ENCODE measurements around the gene CFAP99.

Gene CFAP99

DNA sequence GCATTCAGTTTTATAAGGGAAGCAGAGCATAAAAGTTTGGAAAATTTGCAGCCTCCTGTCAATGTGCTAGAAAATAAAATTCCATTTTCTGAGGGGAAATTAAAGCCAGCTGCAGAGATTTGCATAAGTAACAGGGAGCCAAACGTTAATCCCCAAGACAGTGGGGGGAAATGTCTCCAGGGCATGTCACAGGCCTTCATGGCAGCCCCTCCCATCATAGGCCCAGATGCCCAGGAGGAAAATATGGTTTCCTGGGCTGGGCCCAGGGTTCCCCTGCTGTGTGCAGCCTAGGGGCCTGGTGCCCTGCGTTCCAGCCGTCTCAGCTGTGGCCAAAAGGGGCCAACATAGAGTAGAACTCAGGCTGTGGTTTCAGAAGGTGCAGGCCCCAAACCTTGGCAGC lies 59.5 kb downstream of the CFAP99 start:
- no peak for DNase-seq

DNA sequence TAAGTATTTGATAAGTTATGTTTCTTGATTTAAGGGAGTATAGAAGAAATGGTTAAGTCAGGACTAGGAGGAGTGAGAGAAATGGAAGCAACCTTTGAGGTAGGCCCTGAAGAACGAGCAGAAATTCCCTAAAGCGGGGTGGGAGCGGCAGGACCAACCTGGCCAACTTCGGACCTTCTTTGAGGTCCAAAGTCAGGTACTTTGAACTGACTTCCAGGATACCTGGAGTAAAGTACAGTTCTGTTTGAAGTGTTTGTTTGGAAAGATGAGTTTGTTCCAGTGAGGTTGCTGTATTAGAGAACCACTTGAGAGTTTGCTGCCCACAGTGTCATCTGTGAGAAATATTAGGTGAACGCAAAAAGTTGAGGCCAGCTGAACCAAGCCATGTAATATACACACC lies 61.9 kb downstream of the CFAP99 start:
- DNase-seq: no peak

DNA sequence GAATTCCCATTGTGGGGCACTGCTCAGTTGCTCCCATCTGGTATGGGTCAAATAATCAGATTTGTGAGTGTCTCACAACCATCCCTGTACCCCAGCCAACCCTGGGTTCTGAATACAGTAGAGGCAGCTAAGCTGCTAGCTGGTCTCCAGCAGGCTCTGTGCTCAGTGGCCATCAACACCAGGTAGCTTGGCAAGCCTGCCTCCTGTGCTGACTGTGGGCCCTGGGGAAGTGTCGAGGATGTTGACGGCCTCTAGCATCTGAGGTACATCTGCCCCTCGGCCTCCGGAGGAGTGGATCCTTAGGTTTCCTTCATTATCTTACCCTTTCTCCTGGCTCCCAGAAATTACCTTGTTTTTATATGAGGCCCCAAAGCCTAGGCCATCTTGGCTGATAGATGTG lies 63.4 kb downstream of the CFAP99 start:
- DNase-seq: no peak

DNA sequence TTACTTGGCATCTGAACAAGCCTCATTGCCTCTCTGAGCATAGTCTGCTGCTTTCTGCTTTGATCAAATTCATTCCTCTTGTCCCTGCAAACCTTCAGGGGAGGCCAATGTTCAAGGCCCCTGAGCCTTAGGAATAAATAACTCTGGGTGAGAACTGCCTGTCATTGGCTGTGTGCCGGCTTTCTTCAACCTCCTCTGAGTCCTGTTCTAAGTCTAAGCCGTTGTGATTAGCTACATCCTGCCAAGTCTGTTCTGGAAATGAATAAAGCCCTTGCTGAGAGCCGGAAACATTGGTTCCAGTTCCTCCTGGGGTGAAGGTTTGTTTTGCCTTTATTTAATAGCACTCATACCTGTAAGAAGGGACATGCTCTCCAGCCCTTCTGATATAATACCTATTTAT lies 63.9 kb downstream of the CFAP99 start:
- DNase-seq: no peak

DNA sequence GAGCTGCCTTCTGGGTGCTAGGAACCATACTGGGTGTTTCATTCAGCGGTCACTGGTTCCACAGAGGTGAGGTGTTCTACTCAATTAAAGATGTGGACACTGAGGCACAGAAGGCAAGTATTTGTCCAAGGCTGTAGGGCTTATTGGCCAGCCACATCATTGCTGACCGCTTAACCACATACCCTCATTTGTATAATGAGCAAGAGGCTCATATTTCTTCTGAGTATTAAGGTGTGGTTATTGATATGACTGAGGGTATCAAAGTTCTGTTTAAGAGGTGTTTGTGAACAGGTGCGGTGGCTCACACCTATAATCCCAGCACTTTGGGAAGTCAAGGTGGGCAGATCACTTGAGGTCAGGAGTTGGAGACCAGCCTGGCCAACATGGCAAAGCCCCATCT lies 64.5 kb downstream of the CFAP99 start:
- no peak for DNase-seq

DNA sequence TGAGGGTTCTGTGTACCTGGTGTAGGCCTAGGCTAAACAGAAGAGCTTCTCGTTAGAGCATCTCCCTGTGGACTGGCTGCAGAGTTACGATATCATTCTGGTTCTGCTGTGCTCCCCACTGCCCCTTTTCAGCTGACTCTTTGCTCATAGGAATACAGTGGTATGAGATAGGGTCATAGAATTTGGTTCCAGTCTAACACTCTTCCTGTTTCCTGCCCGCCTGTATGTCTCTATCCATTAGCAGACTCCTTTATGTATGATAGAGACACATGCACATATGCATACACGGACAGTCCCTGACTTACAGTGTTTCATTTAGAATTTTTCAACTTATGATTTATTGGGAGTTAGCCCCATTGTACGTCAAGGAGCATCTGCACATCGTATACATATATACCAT lies 65.4 kb downstream of the CFAP99 start:
- DNase-seq: no peak

DNA sequence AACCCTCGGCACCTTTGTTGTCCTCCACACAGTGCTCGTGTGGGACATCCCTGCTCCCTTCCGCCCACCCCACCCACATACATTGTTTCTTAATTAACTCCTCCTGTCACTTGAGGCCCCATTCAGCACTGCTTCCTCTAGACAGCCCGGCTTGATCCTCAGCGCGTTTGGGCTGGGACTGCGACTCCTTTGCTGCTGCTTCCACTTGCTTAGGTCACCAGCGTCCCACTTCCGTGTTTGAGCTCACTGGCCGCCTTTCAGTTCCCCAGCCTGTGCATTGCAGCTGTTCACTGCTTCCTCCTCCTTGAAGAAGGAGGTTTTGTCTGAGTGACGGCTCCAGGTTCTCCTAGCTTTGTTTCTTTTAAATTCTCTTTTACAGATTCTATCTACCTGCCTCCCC lies 66.2 kb downstream of the CFAP99 start:
- DNase-seq: peak; percentile 52

DNA sequence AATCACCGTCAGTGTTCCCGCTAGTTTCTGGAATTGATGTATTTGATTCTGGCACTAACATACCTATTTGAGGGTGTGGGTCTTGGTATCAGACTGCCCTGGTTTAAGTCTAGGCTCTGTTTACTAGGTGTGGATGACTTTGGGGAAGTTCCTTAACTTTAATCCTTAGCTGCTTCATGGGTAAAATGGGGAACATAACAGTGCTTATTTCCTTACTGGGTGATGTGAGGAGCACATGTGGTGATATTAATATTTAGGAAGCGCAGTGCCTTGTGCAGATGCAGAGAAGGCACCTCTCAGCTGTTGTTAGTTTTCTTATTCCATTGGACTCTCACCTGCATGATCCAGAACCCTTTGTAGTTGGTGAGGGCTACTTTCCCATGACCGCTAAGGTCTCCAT lies 67.2 kb downstream of the CFAP99 start:
- no peak for DNase-seq

DNA sequence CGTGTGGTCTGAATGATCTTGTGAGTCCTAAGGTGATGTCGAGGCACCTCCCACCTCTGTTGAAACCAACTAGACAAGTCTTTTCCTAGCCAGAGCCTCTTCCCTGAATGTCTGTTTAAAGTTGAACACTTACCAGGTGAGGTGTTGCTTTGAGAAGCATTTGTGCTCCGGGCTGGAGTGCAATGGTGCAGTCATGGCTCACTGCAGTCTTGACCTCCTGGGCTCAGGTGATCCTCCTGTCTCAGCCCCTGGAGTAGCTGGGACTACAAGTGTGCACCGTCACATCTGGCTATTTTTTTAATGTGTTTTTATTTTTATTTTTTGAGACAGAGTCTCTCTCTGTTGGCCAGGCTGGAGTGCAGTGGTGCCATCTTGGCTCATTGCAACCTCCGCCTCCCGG lies 68.2 kb downstream of the CFAP99 start:
- DNase-seq: no peak

DNA sequence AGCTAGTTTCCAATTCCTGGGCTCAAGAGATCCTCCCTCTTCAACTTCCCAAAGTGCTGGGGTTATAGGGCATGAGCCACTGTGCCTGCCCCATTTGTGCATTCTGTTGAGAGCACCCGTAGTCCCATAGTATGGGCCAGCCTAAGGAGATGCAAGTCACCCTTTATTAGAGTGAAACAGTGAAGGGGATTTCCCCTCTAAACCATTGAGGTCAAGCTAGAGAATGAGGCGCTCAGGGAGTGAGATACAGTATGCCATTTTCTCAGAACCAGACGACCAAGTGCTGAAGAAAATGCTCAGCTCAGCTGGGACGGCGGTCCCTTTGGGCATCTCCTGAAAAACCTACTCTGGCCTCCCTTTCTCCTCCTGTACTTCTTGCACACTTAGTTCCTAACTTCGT lies 68.9 kb downstream of the CFAP99 start:
- DNase-seq: no peak

DNA sequence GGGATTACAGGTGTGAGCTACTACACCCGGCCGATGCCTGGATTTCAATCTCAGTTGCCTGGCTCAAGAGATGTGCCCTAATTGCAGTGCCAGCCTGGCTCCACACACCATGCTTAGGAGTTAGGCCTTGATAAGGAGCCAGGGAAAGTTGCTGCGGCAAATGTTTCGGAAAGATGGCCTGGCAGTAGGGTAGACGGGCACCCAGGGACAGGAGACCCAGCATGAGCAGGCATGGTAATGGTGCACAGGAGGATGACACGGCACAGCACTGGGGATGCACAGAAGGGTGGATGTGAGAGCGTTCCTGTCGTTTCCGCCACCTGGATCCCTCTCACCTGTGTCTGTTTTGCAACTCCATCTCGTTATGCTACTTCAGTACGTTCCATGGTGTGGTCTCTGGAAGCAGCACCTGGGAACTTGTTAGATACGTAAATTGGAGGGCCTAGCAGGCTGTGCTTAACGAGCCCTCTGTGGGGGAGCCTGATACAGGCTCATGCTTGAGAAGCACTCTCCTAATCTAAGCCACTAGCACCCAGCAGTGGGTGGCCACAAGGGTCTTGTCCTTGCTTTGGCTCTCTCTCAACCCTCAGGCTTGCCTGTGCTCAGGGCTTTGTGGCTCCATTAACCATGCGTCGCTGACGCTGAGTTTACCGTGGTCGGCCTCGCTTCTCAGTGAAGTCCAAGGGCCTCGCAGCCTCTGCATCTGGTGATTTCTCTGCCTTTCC lies 70.5 kb downstream of the CFAP99 start:
- DNase-seq: no peak

DNA sequence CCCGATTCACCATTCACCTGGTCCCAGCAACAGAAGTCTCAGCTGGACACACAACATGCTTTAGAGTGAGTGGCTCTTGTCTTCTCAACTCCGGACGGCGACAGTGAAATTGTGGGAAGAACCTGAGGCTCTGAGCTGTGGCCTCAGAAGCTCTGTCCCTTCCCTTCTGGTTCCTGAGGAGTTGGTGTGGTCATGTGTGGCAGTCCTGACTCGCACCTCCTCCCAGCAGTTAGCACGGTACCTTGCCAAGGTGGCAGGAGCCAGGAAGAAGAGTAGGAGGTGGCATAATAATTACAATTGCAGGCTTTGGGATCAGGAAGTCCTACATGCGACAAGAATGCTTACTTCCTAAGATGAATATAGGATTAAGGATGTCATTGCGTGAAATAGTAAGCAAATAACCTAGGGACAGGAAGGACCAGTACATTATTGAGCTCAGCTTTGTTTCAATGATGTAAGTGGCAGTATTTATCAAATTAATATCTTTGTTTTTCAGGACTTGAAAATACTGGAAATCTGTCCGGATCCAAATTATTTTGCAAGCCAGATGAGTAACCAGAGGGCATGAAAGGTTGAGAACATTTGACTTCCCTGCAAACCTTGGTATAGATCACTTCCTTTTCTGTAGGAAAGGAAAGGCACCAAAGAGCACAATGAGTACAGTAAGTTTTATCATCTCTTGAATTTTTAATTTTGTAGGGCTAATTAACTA lies 71.2 kb downstream of the CFAP99 start:
- DNase-seq: no peak

DNA sequence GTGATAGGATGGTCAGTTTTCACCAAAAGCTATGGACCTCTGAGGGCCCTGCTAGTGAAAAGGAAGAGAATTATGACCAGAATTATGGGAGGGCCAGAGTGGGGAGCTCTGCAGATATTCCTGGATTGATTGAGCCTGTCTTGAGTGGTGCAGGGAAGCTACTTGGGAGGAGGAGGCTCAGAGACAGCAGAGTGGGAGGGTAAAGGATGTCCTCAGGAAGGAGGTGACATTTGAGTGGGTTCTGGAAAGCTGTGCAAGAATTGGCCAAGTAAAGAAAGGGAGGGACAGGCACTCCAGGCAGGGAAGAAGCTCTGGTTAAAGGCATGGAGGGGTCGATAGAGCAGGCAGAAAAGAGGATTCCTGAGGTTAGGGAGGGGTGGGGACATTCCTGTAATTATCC lies 74.2 kb downstream of the CFAP99 start:
- DNase-seq: no peak

DNA sequence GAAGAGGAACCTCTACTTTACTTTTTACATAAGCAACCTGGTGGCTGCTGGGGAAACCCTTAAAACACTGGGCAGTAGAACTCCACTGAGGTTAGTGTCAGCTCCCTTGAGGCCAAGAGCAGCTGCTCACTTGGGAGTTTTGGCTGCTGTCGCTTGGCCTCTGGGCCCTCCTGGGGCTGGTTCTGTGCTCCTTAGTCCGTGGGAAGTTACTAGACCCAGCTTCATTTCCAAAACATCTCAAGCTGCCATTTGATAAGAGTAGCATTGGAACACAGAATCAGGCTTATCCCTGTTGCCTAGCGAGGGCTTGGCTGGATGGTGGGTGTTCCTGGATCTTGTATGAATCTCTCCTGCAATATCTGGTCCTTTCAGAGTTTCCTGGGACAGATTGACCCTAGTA lies 76.2 kb downstream of the CFAP99 start:
- no peak for DNase-seq

DNA sequence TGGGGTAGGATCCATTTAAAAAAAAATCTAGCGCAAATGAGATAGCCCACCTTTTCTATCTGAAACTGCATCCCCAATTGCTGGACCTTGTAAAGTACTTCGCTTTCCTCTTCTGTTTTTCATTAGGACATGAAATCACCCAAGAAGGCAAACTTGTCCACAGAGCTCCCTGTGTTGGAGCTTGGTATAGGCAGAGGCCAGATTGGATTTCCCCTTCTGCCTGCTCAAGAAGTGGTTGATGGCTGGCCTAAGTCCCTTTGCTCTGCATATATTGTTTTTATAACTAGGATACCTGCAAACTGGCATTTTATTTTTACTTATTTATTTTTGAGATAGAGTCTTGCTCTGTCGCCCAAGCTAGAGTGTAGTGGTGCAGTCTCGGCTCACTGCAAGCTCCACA lies 78.6 kb downstream of the CFAP99 start:
- DNase-seq: no peak

DNA sequence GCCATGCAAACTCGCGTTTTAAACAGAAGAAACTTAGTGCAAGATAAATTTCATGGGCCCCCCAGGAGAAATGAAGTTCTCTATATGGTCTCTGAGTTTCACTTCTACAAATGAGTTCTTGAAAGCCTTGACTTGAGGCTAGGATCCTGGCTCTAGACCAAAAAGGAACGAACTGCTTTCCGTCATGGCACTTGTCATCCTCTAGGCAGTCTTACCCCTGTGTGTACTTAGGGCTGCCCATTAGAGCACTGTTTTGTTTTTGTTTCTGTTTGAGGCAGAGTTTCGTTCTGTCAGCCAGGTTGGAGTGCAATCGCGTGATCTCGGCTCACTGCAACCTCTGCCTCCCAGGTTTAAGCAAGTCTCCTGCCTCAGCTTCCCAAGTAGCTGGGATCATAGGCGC lies 79.2 kb downstream of the CFAP99 start:
- no peak for DNase-seq

DNA sequence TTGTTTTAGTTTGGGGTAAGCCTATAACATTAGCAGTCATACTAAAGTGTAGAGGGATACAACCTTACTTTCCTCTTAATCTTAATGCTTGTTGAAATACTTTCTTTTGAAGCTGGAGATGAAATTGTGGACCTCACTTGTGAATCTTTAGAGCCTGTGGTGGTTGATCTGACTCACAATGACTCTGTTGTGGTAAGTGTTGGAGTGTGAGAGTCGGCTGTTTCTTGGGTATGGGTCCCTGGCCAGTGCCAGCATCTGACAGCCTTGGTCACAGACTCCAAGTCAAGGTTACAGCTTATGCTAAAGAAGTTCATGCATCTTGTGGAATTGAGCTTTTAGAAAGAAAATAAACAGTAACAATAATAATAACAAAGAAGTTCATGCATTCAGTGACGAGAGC lies 81.8 kb downstream of the CFAP99 start:
- no peak for DNase-seq

DNA sequence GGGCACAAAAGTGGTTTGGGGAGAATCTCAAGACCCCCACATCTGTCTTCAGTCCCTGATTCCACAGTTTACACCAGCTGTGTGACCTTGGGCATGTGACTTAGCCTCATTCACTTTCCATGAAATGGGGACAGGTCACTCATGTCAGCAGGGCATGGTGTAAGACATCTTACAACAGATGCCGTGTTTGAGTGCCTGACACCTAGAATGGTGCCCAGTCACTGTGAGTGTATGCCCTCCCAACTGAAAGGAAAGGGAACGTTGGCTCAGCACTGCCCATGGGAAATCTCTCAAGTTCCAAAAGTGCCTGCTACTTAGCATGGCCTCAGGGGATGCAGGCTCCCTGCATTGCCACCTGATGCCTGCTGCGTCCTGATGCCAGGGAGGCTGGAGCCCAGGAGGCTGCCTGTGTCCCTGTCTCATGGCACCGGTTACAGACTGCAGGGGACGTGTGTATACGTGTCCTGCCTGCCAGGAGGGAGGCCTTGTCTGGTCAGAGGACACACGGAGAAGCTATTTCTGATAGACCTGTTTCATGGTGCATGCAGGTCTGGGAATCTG lies 82.4 kb downstream of the CFAP99 start:
- no peak for DNase-seq

DNA sequence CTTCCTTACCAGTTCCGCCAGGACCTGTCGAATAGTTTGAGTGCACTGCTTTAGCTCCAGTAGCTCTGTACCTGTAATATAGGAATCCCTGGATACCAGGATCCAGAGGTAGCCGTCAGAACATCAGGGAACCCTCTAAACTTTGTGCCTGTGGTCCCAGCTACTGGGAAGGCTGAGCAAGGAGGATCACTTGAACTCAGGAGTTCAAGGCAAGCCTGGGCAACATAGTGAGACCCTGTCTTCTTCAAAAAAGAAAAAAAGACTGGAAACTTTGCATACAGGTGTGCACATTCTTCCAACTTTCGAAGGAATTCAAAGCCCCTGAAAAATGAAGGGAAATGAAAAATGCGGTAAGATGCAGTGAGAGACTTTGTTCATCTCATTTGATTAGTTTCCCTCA lies 85.1 kb downstream of the CFAP99 start:
- no peak for DNase-seq

DNA sequence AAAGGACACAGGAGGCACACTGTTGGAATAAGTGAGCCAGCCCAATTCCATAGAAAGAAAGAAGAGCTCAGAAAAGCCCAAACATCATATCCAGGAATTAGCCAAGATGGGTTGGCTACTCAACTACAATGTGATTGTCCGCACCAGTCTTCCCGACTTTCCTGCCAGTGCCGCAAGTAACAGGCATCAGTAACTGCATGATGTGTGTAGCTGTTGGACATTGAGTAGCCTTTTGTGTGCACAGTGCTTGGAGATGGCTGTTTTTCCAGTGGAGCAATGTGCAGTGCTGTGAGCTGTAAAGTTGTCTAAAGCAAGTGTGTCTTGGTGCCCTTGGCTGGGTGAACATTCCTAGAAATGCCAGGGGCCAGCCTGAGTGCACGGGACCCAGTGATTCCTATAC lies 88.5 kb downstream of the CFAP99 start:
- no peak for DNase-seq

DNA sequence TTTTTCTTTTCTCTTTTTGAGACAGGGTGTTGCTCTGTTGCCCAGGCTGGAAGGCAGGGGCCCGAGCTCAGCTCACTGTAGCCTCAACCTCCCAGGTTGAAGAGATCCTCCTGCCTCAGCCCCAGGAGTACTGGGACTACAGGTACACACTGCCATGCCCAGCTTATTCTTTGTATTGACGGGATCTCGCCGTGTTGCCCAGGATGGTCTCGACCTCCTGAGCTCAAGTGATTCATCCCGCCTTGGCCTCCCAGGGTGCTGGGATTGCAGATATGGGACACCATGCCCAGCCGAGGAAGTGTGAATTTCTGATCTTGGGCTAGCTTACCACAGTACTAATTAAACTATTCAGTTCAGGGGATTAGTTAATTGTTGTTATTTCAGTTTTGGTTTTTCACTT lies 89.1 kb downstream of the CFAP99 start:
- DNase-seq: no peak

DNA sequence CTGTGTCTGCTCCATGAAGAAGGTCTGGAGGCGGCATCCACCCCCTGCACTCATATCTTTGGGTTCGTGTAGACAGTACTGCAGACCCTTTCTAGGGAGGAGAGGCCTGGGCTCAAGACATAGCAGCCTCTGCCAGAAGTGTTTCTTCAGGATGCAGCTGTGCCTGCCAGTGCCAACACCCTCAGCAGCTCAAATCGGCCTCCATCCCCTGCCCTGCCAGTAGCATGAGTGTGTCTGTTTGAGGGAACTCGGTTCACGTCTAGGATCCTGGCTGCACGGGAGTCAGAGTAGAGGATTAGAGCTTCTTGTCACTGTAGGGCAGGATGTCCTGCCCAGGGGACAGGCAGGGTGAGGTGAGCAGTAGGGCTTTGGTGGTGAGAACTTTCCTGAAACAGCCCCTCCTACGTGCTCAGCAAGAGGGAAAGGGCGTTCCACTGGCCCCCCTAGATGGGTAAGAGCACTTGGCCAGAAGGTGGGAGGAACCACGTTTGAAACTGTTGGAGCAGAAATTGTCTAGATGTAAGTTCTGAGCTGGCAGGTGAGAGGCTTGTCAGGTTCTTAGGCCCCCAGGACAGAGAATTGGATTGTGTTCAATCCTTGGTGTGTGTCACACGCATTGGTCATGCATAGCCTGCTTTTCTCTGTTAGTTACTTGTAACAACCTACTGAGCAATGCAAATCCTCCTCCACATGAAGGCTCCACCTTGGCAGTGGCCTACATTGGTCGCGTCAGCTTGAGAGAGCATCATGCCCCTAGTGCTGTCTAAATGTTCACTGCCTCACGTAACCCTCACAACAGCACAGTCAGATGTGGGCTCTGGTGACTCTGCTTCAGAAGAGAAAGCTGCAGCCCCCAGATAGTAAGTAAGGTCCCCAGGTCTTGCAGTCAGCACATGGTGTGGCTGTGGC lies 91.8 kb downstream of the CFAP99 start:
- DNase-seq: no peak

DNA sequence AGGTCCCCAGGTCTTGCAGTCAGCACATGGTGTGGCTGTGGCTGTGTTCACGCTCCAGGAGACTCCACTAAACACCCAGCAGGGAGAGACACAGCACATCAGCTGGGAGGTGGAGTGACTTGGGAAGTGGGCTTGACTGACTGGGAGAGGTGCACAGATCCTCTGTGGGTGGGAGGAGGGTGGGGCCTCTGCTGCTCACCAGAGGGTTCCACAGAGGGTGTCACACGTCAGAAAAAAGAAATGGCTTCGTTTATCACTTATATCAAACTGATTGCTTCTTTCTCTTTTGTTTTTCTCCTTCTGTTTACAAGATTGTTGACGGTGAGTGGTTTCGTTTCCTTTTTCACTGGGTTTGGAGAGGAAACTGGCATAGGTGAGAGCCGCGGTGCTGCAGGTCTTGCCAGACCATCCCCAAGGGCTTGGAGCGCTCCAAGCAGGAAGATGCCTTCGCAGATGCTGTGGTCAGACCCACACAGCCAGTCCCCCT lies 92.9 kb downstream of the CFAP99 start:
- no peak for DNase-seq
